HUES6 (cell line): ENCODE measurements around the gene SLC2A4RG.

Experiments
- H3K27ac ChIP-seq: 2 replicates; pipeline ENCODE4 v1.7.0; 2013; ENCODE audit warnings: low read depth, mild to moderate bottlenecking, low read length, inconsistent platforms
- H3K27me3 ChIP-seq: 2 replicates; pipeline ENCODE4 v1.6.1; 2013; ENCODE audit warnings: low read length; ENCODE audit not compliant: control insufficient read depth, insufficient read depth
- H3K36me3 ChIP-seq: 2 replicates; pipeline ENCODE4 v1.6.1; 2013; ENCODE audit warnings: low read length; ENCODE audit not compliant: control insufficient read depth, insufficient read depth
- H3K4me1 ChIP-seq: 2 replicates; pipeline ENCODE4 v1.6.1; 2013; ENCODE audit warnings: low read length; ENCODE audit not compliant: control insufficient read depth, insufficient read depth
- H3K4me3 ChIP-seq: 2 replicates; pipeline ENCODE4 v1.5.1; 2013; ENCODE audit warnings: low read depth, low read length
- H3K9ac ChIP-seq: one replicate; pipeline ENCODE4 v1.6.1; 2013; ENCODE audit warnings: mild to moderate bottlenecking, low read length
- H3K9me3 ChIP-seq: 2 replicates; pipeline ENCODE4 v1.6.1; 2013; ENCODE audit warnings: low read depth, low read length; ENCODE audit not compliant: control insufficient read depth, insufficient read depth

The SLC2A4RG gene

DNA sequence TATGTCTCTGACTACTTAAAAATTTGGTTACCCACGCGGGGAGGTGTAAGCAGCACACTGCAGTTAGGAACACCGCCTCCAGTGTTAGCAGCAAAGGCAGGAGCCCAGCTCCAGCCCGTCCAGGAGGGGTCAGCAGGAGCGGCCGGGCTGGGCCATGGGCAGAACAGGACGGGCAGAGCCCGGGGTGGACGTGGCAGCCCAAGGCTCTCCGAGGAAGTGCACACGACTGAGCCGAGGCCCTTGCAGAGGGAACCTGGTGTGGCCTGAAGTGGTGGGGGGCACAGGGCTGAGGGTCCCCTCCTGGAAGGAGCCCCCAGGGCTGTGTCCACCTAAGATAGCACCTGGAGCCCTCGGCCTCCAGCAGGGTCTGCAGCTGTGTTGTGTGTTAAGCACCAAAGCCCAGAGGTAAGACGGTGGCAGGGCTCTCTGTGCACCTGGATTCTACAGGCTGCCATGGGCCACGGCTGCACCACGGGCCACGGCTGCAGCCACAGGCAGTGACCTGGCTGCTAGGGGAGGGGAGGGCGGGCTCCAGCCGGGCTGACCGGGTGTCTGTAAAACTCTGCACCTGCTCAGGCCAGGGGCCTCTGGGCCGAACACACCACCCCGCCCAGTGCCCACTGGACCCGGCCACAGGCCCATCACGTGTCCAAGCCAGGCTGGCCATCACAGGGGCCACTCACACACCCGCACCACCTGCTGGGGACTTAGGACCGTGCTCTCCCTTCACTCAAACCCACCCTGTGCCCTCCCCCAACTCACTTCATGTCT, 6.6 kb downstream of the SLC2A4RG start:
- Histone ChIP-seq H3K36me3 (peaks cover 23% of the 10 kb centered on the region), H3K27ac (no peak overlapping the region)

DNA sequence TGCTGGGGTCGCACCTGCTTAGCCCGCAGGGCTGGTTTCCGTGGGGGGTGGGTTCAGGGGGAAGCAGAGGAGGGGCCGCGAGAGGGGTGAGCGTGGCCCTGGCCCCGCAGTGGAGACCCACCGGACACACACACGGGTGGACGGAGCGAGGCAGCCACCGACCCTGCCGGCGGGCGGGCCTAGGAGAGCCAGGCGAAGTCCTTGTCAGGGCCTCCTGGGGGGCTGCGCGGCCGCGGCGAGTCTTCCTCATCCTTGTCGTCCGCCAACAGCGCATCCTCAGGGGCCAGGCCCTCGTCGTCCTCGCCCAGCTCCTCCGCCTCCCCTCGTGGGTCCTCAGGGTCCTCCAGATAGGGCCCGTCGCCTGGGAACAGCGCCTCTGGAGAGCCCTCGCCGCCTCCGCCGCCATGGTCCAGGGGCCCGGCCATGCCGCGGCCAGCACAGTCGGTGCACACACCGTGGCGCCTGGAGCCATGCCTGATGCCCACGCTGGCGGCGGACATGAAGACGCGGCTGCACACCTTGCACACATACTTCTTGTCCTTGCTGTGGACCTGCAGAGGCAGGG, 7.3 kb downstream of the SLC2A4RG start:
- H3K9ac ChIP-seq, result no peak overlapping the region
- peaks cover 23% of the 10 kb centered on the region for H3K36me3 ChIP-seq
- no peak overlapping the region for H3K27ac ChIP-seq

More for the DNA sequence above, 6.6 kb downstream of the SLC2A4RG start:
- Histone ChIP-seq H3K27me3 (no peaks in the 10 kb centered on the region), H3K4me3 (no peak overlapping the region), H3K9ac (no peak overlapping the region), H3K9me3 (no peaks in the 10 kb centered on the region), H3K4me1 (peaks cover 12% of the 10 kb centered on the region)

DNA sequence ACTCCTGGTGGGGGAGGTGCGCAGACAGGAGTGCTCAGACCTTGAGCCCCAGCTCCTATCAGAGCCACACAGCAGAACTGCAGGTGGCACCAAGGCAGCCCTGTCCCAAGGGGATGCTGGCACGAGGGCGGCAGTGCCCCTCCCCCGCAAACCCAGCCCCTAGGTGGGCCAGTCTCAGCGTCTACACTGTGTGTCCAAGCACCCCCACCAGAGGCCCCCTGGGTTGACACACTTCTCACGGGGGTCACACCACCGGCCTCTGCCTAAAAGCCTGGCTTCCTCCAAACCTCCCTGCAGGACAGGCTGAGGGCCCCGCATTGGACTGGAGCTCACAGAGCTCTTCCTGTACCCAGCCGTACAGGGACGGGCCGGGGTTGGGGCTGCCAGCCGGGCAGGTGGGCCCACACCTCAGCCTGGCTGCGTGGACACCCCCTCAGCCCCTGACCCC, 8.1 kb downstream of the SLC2A4RG start:
- H3K4me3 ChIP-seq, result no peak overlapping the region
- H3K27me3 ChIP-seq, result no peaks in the 10 kb centered on the region

More for the DNA sequence above, 7.3 kb downstream of the SLC2A4RG start:
- no peak overlapping the region for H3K4me3 ChIP-seq
- peaks cover 10% of the 10 kb centered on the region for H3K4me1 ChIP-seq
- no peaks in the 10 kb centered on the region for H3K27me3 ChIP-seq
- no peaks in the 10 kb centered on the region for H3K9me3 ChIP-seq

GRCh38 chr20:63748070-63748933, 8.7 kb downstream of the SLC2A4RG start:
- H3K4me3 ChIP-seq, result no peak overlapping the region
- H3K9me3 ChIP-seq, result no peaks in the 10 kb centered on the region
- no peaks in the 10 kb centered on the region for H3K27me3 ChIP-seq
- H3K4me1 ChIP-seq, result peaks cover 24% of the 10 kb centered on the region
- no peak overlapping the region for H3K9ac ChIP-seq
- peaks cover 15% of the 10 kb centered on the region for H3K36me3 ChIP-seq
- H3K27ac ChIP-seq, result no peak overlapping the region

More for the DNA sequence above, 8.1 kb downstream of the SLC2A4RG start:
- Histone ChIP-seq H3K36me3 (peaks cover 20% of the 10 kb centered on the region), H3K9me3 (no peaks in the 10 kb centered on the region), H3K27ac (no peak overlapping the region), H3K4me1 (peaks cover 17% of the 10 kb centered on the region), H3K9ac (no peak overlapping the region)

DNA sequence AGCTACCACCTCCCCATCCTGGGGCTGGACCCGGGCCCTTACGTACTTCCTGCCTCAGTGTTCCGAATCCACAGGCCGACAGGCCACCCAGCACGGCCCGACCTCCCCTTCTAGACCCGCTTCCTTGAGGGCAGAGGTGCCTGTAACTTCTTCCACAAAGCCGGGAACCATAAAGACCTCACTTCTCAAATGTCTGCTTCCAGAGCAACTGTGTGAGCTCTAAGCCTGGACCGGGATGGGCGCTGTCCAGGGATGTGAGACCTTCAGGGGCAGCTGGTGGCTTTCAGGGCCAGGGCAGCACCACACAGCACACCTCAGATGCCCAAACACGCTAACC, 9.3 kb downstream of the SLC2A4RG start:
- H3K4me3 ChIP-seq, result no peak overlapping the region
- no peaks in the 10 kb centered on the region for H3K27me3 ChIP-seq
- no peaks in the 10 kb centered on the region for H3K9me3 ChIP-seq
- no peak overlapping the region for H3K9ac ChIP-seq
- peaks cover 30% of the 10 kb centered on the region for H3K4me1 ChIP-seq
- peaks cover 9% of the 10 kb centered on the region; the same call in 1 of the 2 replicates for H3K36me3 ChIP-seq
- H3K27ac ChIP-seq, result no peak overlapping the region

DNA sequence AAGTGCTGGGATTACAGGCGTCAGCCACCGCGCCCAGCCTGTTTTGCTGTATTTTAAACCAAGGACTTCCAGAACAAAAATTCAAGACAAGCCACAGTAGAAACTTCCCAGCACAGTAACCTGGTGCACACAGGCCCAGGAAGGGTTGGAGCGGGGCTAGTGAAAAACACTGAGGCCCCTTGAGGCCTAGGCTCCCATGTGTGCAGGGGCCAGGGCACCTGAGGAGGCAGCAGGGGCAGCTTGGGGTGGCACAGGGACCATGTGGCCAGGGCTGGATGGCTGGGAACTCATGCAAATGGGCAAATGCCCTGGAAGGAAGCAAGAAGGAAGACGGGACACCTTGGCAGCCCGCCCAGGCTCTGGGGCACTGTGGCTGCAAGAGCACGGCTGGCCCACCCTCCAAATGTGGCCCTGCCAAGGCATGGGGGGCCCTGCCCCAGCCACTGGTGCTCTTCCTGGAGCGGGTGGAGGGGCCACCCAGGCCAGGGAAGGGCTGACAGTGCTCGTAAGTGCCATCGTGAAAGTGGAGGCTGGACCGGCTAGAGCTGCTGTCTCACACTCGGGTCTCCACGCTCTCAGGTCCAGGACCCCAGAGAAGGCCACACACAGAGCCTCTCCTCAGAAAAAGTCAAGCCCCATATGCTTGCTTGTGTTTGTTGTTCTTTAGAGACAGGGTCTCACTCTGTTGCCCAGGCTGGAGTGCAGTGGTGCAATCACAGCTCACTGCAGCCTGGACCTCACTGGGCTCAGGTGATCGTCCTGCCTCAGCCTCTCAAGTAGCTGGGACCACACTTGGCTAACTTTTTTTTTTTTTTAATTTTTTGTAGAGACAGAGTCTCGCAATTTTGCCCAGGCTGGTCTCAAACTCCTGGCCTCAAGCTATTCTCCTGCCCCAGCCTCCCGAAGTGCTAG, 10.3 kb downstream of the SLC2A4RG start:
- no peak overlapping the region for H3K9ac ChIP-seq
- H3K9me3 ChIP-seq, result no peaks in the 10 kb centered on the region
- H3K4me3 ChIP-seq, result no peak overlapping the region
- H3K27me3 ChIP-seq, result no peaks in the 10 kb centered on the region
- H3K4me1 ChIP-seq, result peaks cover 32% of the 10 kb centered on the region
- peaks cover 7% of the 10 kb centered on the region; the same call in 1 of the 2 replicates for H3K36me3 ChIP-seq
- H3K27ac ChIP-seq, result no peak overlapping the region

- Histone ChIP-seq H3K9ac (peak overlapping the region; percentile 31), H3K27me3 (no peaks in the 10 kb centered on the region), H3K9me3 (no peaks in the 10 kb centered on the region), H3K27ac (no peak overlapping the region), H3K4me1 (peaks cover 32% of the 10 kb centered on the region), H3K36me3 (peaks cover 6% of the 10 kb centered on the region; the same call in 1 of the 2 replicates), H3K4me3 (no peak overlapping the region; the same call in 1 of the 2 replicates)
Observed at GRCh38 chr20:63750807-63751470, 11.4 kb downstream of the SLC2A4RG start.

DNA sequence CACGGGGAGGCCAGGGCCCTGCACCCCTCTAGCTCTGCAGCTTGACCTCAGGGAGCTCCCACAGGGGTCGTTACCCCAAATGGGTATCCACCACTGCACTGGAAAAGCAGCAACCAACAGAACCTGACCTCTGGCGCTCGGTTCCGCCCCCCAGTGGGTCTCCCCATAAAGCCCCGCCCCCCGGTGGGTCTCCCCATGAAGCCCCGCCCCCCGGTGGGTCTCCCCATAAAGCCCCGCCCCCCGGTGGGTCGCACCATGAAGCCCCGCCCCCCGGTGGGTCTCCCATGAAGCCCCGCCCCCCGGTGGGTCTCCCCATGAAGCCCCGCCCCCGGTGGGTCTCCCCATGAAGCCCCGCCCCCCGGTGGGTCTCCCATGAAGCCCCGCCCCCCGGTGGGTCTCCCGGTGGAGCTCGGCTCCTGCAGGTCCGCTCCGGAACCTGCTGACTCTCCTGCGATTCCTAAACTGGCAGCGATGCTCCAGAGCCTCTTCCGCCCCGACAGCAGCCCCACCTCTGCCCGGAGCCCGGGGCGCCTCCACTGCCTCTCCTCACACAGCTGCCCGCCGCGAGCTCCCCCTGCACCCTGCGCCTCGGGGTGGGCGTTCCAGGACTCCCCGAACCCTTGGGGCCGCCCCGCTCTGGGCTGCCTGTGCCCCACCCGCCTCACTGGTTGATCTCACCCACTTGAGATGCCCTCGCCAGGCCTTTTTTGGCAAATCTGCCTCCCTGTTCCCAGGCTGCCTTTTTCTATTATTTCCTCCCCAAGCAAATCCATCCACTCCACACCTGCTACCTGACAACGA, 12.1 kb downstream of the SLC2A4RG start:
- Histone ChIP-seq H3K4me3 (peak overlapping the region; percentile 9; the same call in 1 of the 2 replicates), H3K27me3 (no peaks in the 10 kb centered on the region), H3K27ac (no peak overlapping the region), H3K9me3 (no peaks in the 10 kb centered on the region), H3K9ac (peak overlapping the region; percentile 31), H3K36me3 (no peaks in the 10 kb centered on the region), H3K4me1 (peaks cover 32% of the 10 kb centered on the region)

DNA sequence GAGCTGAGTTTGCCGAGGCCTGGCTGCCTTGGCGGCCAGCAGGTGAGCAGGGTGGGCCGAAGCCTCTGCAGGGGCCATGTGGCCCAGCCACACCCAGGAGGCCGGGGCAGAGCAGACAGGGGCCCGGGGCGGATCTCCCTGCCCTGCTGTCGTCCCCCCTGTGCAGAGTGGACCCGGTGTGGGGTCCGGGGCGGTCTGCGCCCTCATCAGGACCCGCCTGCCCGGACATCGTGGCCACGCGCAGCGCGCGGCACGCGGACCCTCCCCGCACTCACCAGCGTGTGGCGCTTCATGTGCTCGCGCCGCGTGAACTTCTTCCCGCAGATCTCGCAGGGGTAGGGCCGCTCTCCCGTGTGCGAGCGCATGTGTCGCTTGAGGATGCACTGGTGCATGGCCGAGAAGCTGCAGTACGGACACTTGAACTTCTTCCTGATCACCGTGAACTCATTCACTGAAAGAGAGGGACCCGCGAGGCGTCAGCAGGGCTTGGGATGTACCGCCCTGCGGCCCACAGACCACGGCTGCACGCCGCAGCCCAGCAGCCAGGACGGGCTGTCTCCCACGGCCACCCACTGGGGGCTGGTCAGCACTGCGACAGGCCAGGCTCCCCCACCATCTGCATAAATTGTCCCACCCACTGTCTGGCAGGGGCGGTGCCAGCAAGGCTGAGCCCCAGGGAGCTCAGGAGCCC, 13.0 kb downstream of the SLC2A4RG start:
- Histone ChIP-seq H3K4me3 (no peak overlapping the region), H3K4me1 (peaks cover 32% of the 10 kb centered on the region), H3K27ac (no peak overlapping the region), H3K27me3 (no peaks in the 10 kb centered on the region), H3K9me3 (no peaks in the 10 kb centered on the region), H3K36me3 (no peaks in the 10 kb centered on the region), H3K9ac (no peak overlapping the region)
